Liver (tissue), 9 donors: Measurements from ENCODE around the gene BACH2. TPM values are rescaled to one million over a fixed set of nuclear protein-coding genes. Genes with fewer than 3 reads are reported as not detected.

Experiments
- DNase-seq: peaks from one replicate; pipeline ENCODE4 v3.0.0-alpha.2; 2017; ENCODE audit warnings: low spot score
- H3K27ac ChIP-seq, 2 donors: one replicate each; pipeline ENCODE4 v1.7.0; 2013; ENCODE audit warnings: inconsistent platforms in 2 of 2, low read length in 2 of 2, control low read depth in 1 of 2, low read depth in 1 of 2, mild to moderate bottlenecking in 1 of 2
- H3K27me3 ChIP-seq, 4 donors: one replicate each; pipeline versions ENCODE4 v1.6.1 to v1.7.0; 2013; ENCODE audit warnings: low read length in 3 of 4, inconsistent platforms in 1 of 4, mild to moderate bottlenecking in 1 of 4, moderate library complexity in 1 of 4; ENCODE audit not compliant: control insufficient read depth in 4 of 4, insufficient read depth in 4 of 4
- H3K36me3 ChIP-seq, 4 donors: one replicate each; pipeline versions ENCODE4 v1.6.1 to v1.7.0; 2013; ENCODE audit warnings: low read length in 3 of 4, mild to moderate bottlenecking in 3 of 4, low read depth in 1 of 4, moderate library complexity in 1 of 4; ENCODE audit not compliant: control insufficient read depth in 4 of 4, insufficient read depth in 3 of 4
- H3K4me1 ChIP-seq, 4 donors: one replicate each; pipeline versions ENCODE4 v1.6.1 to v1.7.0; 2013; ENCODE audit warnings: low read length in 3 of 4, mild to moderate bottlenecking in 3 of 4, moderate library complexity in 1 of 4; ENCODE audit not compliant: control insufficient read depth in 4 of 4, insufficient read depth in 4 of 4
- H3K4me3 ChIP-seq, 3 donors: one replicate each; pipeline versions ENCODE4 v1.6.1 to v1.7.0; 2013; ENCODE audit warnings: low read length in 3 of 3, control low read depth in 1 of 3, low read depth in 1 of 3, mild to moderate bottlenecking in 1 of 3
- H3K9ac ChIP-seq, 2 donors: one replicate each; pipeline ENCODE4 v1.7.0; 2013; ENCODE audit warnings: low read length in 2 of 2, mild to moderate bottlenecking in 2 of 2, moderate library complexity in 2 of 2, control low read depth in 1 of 2, low read depth in 1 of 2
- H3K9me3 ChIP-seq, 4 donors: one replicate each; pipeline versions ENCODE4 v1.6.1 to v1.7.0; 2013; ENCODE audit warnings: low read length in 3 of 4; ENCODE audit not compliant: control insufficient read depth in 4 of 4
- EGR1 ChIP-seq, 2 donors: IDR thresholded peaks; 2 replicates each; pipeline ENCODE4 v1.6.1; 2016 to 2018; ENCODE audit warnings: antibody characterized with exemption in 2 of 2, low read depth in 2 of 2
- FOXA1 ChIP-seq: IDR thresholded peaks from 2 replicates; pipeline ENCODE4 v1.6.1; 2016; ENCODE audit warnings: antibody characterized with exemption
- FOXA2 ChIP-seq: IDR thresholded peaks from 2 replicates; pipeline ENCODE4 v1.6.1; 2016; ENCODE audit warnings: antibody characterized with exemption
- GABPA ChIP-seq, 2 donors: IDR thresholded peaks in 1 of 2; conservative IDR thresholded peaks in 1 of 2; 2 replicates each; pipeline ENCODE4 v1.6.1; 2016; ENCODE audit warnings: antibody characterized with exemption in 2 of 2, mild to moderate bottlenecking in 1 of 2, moderate library complexity in 1 of 2
- HNF4A ChIP-seq, 2 donors: conservative IDR thresholded peaks; 2 replicates each; pipeline ENCODE4 v1.6.1; 2016; ENCODE audit warnings: antibody characterized with exemption in 2 of 2, mild to moderate bottlenecking in 2 of 2
- HNF4G ChIP-seq: IDR thresholded peaks from 2 replicates; pipeline ENCODE4 v1.6.1; 2016; ENCODE audit warnings: antibody characterized with exemption
- JUND ChIP-seq, 2 donors: IDR thresholded peaks; 2 replicates each; pipeline ENCODE4 v1.6.1; 2016; ENCODE audit warnings: antibody characterized with exemption in 2 of 2
- NR2F2 ChIP-seq: IDR thresholded peaks from 2 replicates; pipeline ENCODE4 v1.6.1; 2016; ENCODE audit warnings: antibody characterized with exemption
- RAD21 ChIP-seq, 2 donors: IDR thresholded peaks; 2 replicates each; pipeline ENCODE4 v1.6.1; 2016; ENCODE audit warnings: antibody characterized with exemption in 2 of 2, mild to moderate bottlenecking in 2 of 2
- RXRA ChIP-seq, 2 donors: IDR thresholded peaks; 2 replicates each; pipeline ENCODE4 v1.6.1; 2017 to 2018; ENCODE audit warnings: antibody characterized with exemption in 2 of 2, mild to moderate bottlenecking in 1 of 2
- SP1 ChIP-seq: IDR thresholded peaks from 2 replicates; pipeline ENCODE4 v1.6.1; 2018; ENCODE audit warnings: antibody characterized with exemption, mild to moderate bottlenecking
- TAF1 ChIP-seq: conservative IDR thresholded peaks from 2 replicates; pipeline ENCODE4 v1.6.1; 2016; ENCODE audit warnings: antibody characterized with exemption, mild to moderate bottlenecking
- YY1 ChIP-seq: IDR thresholded peaks from 2 replicates; pipeline ENCODE4 v1.6.1; 2016; ENCODE audit warnings: antibody characterized with exemption, mild to moderate bottlenecking
- WGBS: extraction: QIAGEN DNeasy Blood & Tissue Kit; methylation state at CpG from one replicate; pipeline ENCODE4 v1.1.7; 2013; 5-methylcytosine and 5-hydroxymethylcytosine counted together
- polyA plus RNA-seq, 2 donors: library from polyadenylated mRNA; stranded (reverse) in 1 of 2; unstranded in 1 of 2; fragments of 200-250 nt in 1 of 2; fragments of >200 nt in 1 of 2; fragmentation: Nextera tagmentation in 1 of 2; extraction: Ambion mirVana in 1 of 2; gene quantifications; one replicate each; pipeline versions ENCODE4 v1.2.1 to v1.2.3, GENCODE V29; 2013 to 2015
- total RNA-seq, 2 donors: library from RNA; depleted of rRNA; stranded (reverse); fragments of >200 nt; gene quantifications; one replicate each; pipeline ENCODE4 v1.2.3, GENCODE V29; 2014
- TF ChIP-seq, protein P1 (sequence below): IDR thresholded peaks from 2 replicates; pipeline ENCODE4 v1.6.1; 2016; ENCODE audit warnings: antibody characterized with exemption
- TF ChIP-seq, protein P2 (sequence below): IDR thresholded peaks from 2 replicates; pipeline ENCODE4 v1.6.1; 2016; ENCODE audit warnings: antibody characterized with exemption
- TF ChIP-seq, protein P3 (sequence below): fragments of 150-350 bp; IDR thresholded peaks from 2 replicates; pipeline ENCODE4 v1.5.1; 2017; ENCODE audit warnings: improper control_type of control experiment, low read depth, low read length; ENCODE audit not compliant: missing input control
- TF ChIP-seq, protein P4 (sequence below): IDR thresholded peaks from 2 replicates; pipeline ENCODE4 v1.6.1; 2016; ENCODE audit warnings: antibody characterized with exemption
- TF ChIP-seq, protein P5 (sequence below): IDR thresholded peaks from 2 replicates; pipeline ENCODE4 v1.6.1; 2016; ENCODE audit warnings: antibody characterized with exemption, mild to moderate bottlenecking
- donor health status: healthy.
- donor health status: healthy.
- donor health status: healthy.
- donor health status: healthy.
- donor health status: healthy.

Gene BACH2
- total and polyA plus RNA-seq, 4 donors = 1.9 to 3.7 (median 1.9) TPM

DNA sequence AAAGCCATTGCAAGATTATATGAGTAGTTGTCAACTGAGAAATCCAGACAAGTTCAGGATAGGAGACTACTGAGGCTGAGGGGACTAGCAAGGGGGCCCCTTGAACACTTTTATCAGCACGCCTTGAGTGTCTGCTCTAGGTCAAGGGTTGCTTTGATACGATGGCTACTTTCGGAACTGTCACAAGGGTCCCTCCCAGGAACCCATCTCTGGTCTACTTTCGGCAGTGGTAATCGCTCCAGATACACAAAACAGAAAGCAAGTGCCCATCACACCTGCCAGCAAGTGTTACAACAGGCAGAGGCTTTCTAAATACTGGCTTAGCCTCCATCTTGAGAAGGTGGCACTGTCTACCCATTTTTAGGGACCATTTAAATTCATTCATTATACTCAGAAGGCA, 341.3 kb downstream of the BACH2 start:
- peaks cover 2 to 45% (median 30%) of the 10 kb centered on the region in 4 donors for H3K4me1 ChIP-seq
- no peaks in the 10 kb centered on the region for H3K9me3 ChIP-seq
- WGBS = 97% methylated on average over 5 of the region's 5 CpGs
- H3K27ac ChIP-seq = no peak overlapping the region
- DNase-seq = no peak
- TF ChIP-seq GABPA (IDR thresholded peaks at IDR 0.05 in 1 of 2, conservative IDR thresholded peaks at IDR 0.05 in 1 of 2) = no peak
- TF ChIP-seq, protein P1, sequence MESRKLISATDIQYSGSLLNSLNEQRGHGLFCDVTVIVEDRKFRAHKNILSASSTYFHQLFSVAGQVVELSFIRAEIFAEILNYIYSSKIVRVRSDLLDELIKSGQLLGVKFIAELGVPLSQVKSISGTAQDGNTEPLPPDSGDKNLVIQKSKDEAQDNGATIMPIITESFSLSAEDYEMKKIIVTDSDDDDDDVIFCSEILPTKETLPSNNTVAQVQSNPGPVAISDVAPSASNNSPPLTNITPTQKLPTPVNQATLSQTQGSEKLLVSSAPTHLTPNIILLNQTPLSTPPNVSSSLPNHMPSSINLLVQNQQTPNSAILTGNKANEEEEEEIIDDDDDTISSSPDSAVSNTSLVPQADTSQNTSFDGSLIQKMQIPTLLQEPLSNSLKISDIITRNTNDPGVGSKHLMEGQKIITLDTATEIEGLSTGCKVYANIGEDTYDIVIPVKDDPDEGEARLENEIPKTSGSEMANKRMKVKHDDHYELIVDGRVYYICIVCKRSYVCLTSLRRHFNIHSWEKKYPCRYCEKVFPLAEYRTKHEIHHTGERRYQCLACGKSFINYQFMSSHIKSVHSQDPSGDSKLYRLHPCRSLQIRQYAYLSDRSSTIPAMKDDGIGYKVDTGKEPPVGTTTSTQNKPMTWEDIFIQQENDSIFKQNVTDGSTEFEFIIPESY = no peak
- no peak for TF ChIP-seq YY1
- no peak for TF ChIP-seq FOXA2
- no peak for TF ChIP-seq RXRA (IDR thresholded peaks at IDR 0.05)
- no peak for TF ChIP-seq JUND (IDR thresholded peaks at IDR 0.05)
- TF ChIP-seq, protein P2, sequence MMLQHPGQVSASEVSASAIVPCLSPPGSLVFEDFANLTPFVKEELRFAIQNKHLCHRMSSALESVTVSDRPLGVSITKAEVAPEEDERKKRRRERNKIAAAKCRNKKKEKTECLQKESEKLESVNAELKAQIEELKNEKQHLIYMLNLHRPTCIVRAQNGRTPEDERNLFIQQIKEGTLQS = no peak
- TF ChIP-seq RAD21 (IDR thresholded peaks at IDR 0.05) = no peak
- no peak for TF ChIP-seq EGR1 (IDR thresholded peaks at IDR 0.05; ENCODE audit: low read depth in 2 of 2)
- TF ChIP-seq TAF1 = no peak
- TF ChIP-seq SP1 = no peak
- TF ChIP-seq, protein P3, sequence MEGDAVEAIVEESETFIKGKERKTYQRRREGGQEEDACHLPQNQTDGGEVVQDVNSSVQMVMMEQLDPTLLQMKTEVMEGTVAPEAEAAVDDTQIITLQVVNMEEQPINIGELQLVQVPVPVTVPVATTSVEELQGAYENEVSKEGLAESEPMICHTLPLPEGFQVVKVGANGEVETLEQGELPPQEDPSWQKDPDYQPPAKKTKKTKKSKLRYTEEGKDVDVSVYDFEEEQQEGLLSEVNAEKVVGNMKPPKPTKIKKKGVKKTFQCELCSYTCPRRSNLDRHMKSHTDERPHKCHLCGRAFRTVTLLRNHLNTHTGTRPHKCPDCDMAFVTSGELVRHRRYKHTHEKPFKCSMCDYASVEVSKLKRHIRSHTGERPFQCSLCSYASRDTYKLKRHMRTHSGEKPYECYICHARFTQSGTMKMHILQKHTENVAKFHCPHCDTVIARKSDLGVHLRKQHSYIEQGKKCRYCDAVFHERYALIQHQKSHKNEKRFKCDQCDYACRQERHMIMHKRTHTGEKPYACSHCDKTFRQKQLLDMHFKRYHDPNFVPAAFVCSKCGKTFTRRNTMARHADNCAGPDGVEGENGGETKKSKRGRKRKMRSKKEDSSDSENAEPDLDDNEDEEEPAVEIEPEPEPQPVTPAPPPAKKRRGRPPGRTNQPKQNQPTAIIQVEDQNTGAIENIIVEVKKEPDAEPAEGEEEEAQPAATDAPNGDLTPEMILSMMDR = no peak
- TF ChIP-seq, protein P4, sequence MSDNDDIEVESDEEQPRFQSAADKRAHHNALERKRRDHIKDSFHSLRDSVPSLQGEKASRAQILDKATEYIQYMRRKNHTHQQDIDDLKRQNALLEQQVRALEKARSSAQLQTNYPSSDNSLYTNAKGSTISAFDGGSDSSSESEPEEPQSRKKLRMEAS = no peak
- peaks cover 0 to 2% (median 0%) of the 10 kb centered on the region in 4 donors for H3K36me3 ChIP-seq
- H3K4me3 ChIP-seq = no peak overlapping the region
- H3K9ac ChIP-seq = no peak overlapping the region
- H3K27me3 ChIP-seq = no peaks in the 10 kb centered on the region

DNA sequence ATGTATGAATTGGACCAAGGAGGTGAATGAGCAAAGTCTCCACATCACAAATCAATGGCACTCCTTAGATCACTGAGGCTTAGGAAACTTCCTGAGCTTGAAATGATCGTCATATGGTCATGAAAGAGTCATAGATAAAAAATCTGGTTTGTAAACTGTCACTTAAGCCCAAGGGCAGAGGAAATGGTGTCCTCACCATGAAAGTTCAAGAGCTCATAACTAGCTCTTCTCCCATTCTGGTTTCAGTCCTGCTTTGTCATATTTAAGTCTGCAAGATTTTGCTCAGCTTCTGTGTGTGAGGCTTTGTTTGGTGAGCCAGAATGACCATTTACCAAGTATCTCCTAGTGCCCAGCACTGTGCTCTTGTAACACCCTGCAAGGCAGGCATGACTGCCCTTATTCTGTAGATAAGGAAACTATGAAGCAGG, 341.9 kb downstream of the BACH2 start:
- H3K27ac ChIP-seq = no peak overlapping the region
- no peaks in the 10 kb centered on the region for H3K27me3 ChIP-seq
- TF ChIP-seq, protein P3 = no peak
- TF ChIP-seq YY1 (no peak), FOXA2 (no peak), RAD21 (IDR thresholded peaks at IDR 0.05) (no peak), RXRA (IDR thresholded peaks at IDR 0.05) (no peak), FOXA1 (no peak), EGR1 (IDR thresholded peaks at IDR 0.05; ENCODE audit: low read depth in 2 of 2) (no peak), HNF4A (conservative IDR thresholded peaks at IDR 0.05) (no peak), SP1 (no peak), TAF1 (no peak), HNF4G (no peak), GABPA (IDR thresholded peaks at IDR 0.05 in 1 of 2, conservative IDR thresholded peaks at IDR 0.05 in 1 of 2) (no peak), NR2F2 (no peak)
- TF ChIP-seq, protein P2 = no peak
- TF ChIP-seq, protein P4 = no peak
- TF ChIP-seq, protein P5, sequence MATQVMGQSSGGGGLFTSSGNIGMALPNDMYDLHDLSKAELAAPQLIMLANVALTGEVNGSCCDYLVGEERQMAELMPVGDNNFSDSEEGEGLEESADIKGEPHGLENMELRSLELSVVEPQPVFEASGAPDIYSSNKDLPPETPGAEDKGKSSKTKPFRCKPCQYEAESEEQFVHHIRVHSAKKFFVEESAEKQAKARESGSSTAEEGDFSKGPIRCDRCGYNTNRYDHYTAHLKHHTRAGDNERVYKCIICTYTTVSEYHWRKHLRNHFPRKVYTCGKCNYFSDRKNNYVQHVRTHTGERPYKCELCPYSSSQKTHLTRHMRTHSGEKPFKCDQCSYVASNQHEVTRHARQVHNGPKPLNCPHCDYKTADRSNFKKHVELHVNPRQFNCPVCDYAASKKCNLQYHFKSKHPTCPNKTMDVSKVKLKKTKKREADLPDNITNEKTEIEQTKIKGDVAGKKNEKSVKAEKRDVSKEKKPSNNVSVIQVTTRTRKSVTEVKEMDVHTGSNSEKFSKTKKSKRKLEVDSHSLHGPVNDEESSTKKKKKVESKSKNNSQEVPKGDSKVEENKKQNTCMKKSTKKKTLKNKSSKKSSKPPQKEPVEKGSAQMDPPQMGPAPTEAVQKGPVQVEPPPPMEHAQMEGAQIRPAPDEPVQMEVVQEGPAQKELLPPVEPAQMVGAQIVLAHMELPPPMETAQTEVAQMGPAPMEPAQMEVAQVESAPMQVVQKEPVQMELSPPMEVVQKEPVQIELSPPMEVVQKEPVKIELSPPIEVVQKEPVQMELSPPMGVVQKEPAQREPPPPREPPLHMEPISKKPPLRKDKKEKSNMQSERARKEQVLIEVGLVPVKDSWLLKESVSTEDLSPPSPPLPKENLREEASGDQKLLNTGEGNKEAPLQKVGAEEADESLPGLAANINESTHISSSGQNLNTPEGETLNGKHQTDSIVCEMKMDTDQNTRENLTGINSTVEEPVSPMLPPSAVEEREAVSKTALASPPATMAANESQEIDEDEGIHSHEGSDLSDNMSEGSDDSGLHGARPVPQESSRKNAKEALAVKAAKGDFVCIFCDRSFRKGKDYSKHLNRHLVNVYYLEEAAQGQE = no peak
- WGBS = 64% methylated on average over 1 of the region's 1 CpG
- no peaks in the 10 kb centered on the region for H3K9me3 ChIP-seq
- H3K4me3 ChIP-seq = no peak overlapping the region
- peaks cover 2 to 45% (median 30%) of the 10 kb centered on the region in 4 donors for H3K4me1 ChIP-seq
- H3K36me3 ChIP-seq = peaks cover 0 to under 1% (median 0%) of the 10 kb centered on the region in 4 donors
- H3K9ac ChIP-seq = no peak overlapping the region
- no peak for DNase-seq
